Vagina (tissue), 2 donors: ENCODE measurements around the gene TLE3.
"Not testable (repeated sequence)": the region's sequence is repeated elsewhere in the genome, so short reads cannot be mapped to it uniquely, and the experiment has no call there.

Experiments
- CTCF ChIP-seq, 3 experiments: fragments of 450-650 bp in 2 of 3; fragments of 200-600 bp in 1 of 3; sonication (generic) in 1 of 3; IDR thresholded peaks; one replicate each; pipeline ENCODE4 v1.5.1; 2017 to 2019; ENCODE audit warnings: antibody characterized with exemption in 3 of 3, mild to moderate bottlenecking in 2 of 3, moderate library complexity in 2 of 3
- POLR2A ChIP-seq, 2 donors: fragments of 450-650 bp; IDR thresholded peaks; one replicate each; pipeline ENCODE4 v1.6.1; 2017; ENCODE audit warnings: antibody characterized with exemption in 2 of 2, mild to moderate bottlenecking in 2 of 2, moderate library complexity in 2 of 2
- POLR2AphosphoS5 ChIP-seq, 2 donors: sonication (generic); formaldehyde crosslinking; IDR thresholded peaks; one replicate each; pipeline ENCODE4 v1.9.0; 2017; ENCODE audit warnings: antibody characterized with exemption in 2 of 2, mild to moderate bottlenecking in 2 of 2, low read depth in 1 of 2; ENCODE audit not compliant: insufficient read depth in 1 of 2

GRCh38 chr15:70112572-70113303 is 15.0 kb upstream of the TLE3 start:
- TF ChIP-seq POLR2AphosphoS5 (IDR thresholded peaks at IDR 0.05; ENCODE audit: insufficient read depth in 1 of 2, low read depth in 1 of 2); POLR2A (IDR thresholded peaks at IDR 0.05); CTCF (IDR thresholded peaks at IDR 0.05): not testable (repeated sequence)
